HAP-1 (cell line): Measurements from ENCODE around the gene ASH1L.
A peak's percentile ranks its signal among the peaks of the same experiment; 100 is the strongest.
"Not testable (repeated sequence)": the region's sequence is repeated elsewhere in the genome, so short reads cannot be mapped to it uniquely, and the experiment has no call there.

ENCODE experiments used
- DNase-seq, 2 experiments: peaks; one replicate each; pipeline ENCODE4 v3.0.0-alpha.2; 2016 to 2020; ENCODE audit warnings: low spot score in 2 of 2
- H3K27me3 ChIP-seq: fragments of 250-450 bp; sonication (Bioruptor Pico); 2 replicates; pipeline ENCODE4 v1.5.1; 2020; ENCODE audit warnings: low read depth, mild to moderate bottlenecking, moderate library complexity
- H3K36me3 ChIP-seq: fragments of 250-450 bp; sonication (Bioruptor Pico); replicated peaks from 2 replicates; pipeline ENCODE4 v1.5.1; 2020; ENCODE audit warnings: mild to moderate bottlenecking
- H3K4me1 ChIP-seq: fragments of 250-450 bp; sonication (Bioruptor Pico); 2 replicates; pipeline ENCODE4 v1.5.1; 2020; ENCODE audit warnings: mild to moderate bottlenecking
- H3K4me3 ChIP-seq: fragments of 250-450 bp; sonication (Bioruptor Pico); 2 replicates; pipeline ENCODE4 v1.5.1; 2020; ENCODE audit warnings: mild to moderate bottlenecking, moderate library complexity
- H3K9me3 ChIP-seq: fragments of 250-450 bp; sonication (Bioruptor Pico); 2 replicates; pipeline ENCODE4 v1.5.1; 2020; ENCODE audit warnings: mild to moderate bottlenecking, moderate library complexity
- in situ Hi-C: fragments of 300-500 bp; cut with MboI; formaldehyde crosslinking; loops from 3 replicates; pipeline ENCODE4 v1.14.3; 2020; ENCODE audit warnings: low sequenced_read_pairs, inconsistent platforms, mixed read lengths

ASH1L gene, protein sequence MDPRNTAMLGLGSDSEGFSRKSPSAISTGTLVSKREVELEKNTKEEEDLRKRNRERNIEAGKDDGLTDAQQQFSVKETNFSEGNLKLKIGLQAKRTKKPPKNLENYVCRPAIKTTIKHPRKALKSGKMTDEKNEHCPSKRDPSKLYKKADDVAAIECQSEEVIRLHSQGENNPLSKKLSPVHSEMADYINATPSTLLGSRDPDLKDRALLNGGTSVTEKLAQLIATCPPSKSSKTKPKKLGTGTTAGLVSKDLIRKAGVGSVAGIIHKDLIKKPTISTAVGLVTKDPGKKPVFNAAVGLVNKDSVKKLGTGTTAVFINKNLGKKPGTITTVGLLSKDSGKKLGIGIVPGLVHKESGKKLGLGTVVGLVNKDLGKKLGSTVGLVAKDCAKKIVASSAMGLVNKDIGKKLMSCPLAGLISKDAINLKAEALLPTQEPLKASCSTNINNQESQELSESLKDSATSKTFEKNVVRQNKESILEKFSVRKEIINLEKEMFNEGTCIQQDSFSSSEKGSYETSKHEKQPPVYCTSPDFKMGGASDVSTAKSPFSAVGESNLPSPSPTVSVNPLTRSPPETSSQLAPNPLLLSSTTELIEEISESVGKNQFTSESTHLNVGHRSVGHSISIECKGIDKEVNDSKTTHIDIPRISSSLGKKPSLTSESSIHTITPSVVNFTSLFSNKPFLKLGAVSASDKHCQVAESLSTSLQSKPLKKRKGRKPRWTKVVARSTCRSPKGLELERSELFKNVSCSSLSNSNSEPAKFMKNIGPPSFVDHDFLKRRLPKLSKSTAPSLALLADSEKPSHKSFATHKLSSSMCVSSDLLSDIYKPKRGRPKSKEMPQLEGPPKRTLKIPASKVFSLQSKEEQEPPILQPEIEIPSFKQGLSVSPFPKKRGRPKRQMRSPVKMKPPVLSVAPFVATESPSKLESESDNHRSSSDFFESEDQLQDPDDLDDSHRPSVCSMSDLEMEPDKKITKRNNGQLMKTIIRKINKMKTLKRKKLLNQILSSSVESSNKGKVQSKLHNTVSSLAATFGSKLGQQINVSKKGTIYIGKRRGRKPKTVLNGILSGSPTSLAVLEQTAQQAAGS (N-terminal part only)

DNA sequence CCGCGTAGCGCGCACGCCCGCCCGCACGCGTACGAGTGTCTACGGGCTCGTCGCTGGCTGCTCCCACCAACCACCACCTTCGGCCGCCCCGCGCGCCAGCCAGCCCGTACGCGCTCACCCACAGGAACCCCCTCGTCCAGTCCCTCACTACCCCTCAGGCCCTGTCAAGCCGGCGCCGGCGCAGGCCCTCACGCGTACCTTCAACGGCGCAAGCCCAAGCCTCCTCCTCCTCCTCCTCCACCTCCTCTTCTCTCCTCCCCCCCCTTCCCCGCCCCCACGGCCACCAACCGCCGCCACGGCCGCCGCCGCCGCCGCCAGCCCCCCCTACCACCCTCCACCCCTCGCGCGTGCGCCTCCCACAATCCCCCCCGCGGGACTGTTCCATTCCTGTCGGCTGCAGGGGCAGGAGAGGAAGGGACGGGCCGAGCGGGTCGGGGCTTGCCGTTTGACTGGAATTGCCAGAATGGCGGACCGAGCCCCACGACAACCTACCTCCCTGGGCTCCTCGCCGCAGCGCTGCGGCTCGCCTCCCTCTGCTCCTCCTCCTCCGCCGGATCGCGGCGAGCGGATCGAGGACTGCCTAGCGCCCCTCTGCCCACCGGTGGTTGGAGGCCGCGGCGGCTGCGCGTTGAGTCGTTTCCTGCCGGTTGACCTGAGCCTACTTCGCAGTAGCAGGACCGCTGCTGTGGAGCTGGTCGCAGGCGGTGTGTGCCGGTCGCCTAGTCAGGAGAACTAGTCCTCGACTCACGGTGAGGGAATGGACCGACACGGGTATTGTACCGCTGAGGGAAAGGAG, at the start of gene ASH1L:
Gene ASH1L (minus strand): TSS at position 223 of the 796 bp plus-strand sequence. CDS start 41,284 bp downstream, outside the sequence.
- peaks cover 25% of the 10 kb centered on the region for H3K4me1 ChIP-seq

DNA sequence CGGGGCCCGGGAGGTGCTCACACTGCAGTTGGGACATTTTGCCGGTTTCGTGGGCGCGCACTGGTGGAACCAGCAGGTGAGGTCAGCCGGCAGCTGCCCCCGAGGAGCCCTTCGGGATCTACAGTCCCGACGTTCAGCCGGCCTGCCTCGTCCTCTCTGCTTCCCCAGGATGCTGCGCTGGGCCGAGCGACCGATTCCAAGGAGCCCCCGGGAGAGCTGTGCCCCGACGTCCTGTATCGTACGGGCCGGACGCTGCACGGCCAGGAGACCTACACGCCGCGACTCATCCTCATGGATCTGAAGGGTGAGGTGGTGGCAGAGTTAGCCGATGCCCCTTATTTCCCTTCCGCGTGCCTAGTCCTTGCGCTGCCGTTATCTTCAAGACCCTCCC, 47.6 kb upstream of the ASH1L start:
- H3K27me3 ChIP-seq, H3K9me3 ChIP-seq, H3K4me1 ChIP-seq, in situ Hi-C loops, DNase-seq: not testable (repeated sequence)
- peak overlapping the region; percentile 47 for H3K4me3 ChIP-seq
- H3K36me3 ChIP-seq, result peaks cover 17% of the 10 kb centered on the region

More for the DNA sequence above, at the start of gene ASH1L:
- H3K9me3 ChIP-seq, result no peaks in the 10 kb centered on the region; the same call in 1 of the 2 replicates
- in situ Hi-C loops, result no loop called here
- H3K4me3 ChIP-seq, result peak within 1 kb of the TSS; percentile 98
- 0 out of 2 replicates have a peak, but pooled peaks cover 3% of the 10 kb centered on the region for H3K36me3 ChIP-seq
- no peaks in the 10 kb centered on the region for H3K27me3 ChIP-seq
- peak; percentile 84 to 97 for DNase-seq

DNA sequence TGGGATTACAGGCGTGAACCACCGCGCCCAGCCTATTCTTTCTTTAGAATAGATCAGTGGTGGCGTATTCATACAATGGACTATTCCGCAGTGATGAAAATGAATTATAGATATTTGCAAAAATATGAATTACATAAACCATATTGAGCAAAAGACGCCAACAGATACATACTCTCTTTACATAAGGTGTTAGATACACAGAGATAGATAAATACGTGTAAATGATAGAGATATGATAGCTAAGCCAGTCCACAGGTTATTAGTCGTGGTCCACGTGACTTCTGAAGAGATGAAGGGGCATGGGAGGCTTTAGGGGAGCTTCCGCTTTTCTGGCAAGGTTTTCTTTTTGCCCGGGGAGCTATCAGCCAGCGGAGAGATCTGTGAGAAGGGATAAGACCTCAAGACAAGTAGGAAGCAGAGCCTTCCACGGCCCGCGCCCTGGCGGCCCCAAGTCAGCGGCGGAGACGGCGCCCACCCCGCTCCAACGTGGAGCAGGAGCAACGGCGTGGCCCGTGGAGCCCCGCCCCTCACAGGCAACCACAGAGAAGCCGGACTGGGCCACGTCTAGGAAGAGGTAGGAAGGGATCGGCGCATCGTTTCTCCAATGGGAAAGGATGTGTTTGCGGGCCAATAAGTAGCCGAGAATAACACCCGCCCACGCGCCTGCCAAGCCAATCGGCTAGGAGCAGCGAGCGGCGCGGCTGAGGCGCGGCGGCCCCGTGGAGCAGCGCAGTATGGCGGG, 47.1 kb upstream of the ASH1L start, which contains the start of gene MSTO1:
Gene MSTO1 (plus strand): TSS at position 704 of the 742 bp plus-strand sequence. CDS start 31 bp downstream, at position 735.
- DNase-seq, result peak; percentile 97 to 98
- H3K4me3 ChIP-seq, result peak within 1 kb of the TSS; percentile 47
- H3K4me1 ChIP-seq, result peaks cover 9% of the 10 kb centered on the region
- in situ Hi-C loops, result no loop called here
- H3K36me3 ChIP-seq, result peaks cover 14% of the 10 kb centered on the region
- H3K27me3 ChIP-seq, result no peaks in the 10 kb centered on the region
- no peaks in the 10 kb centered on the region for H3K9me3 ChIP-seq

DNA sequence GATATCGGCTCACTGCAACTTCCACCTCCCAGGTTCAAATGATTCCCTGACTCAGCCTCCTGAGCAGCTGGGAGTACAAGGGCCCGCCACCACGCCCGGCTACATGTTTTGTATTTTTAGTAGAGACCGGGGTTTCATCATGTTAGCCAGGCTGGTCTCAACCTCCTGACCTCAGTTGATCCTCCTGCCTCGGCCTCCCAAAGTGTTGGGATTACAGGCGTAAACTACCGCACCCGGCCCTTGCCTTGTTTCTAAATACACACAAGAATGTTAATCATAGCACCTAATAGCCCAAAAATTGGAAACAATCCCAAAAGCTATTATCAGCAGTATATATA, 46.3 kb upstream of the ASH1L start:
- Histone ChIP-seq H3K9me3 (no peaks in the 10 kb centered on the region), H3K4me1 (peaks cover 9% of the 10 kb centered on the region), H3K4me3 (no peak overlapping the region), H3K27me3 (no peaks in the 10 kb centered on the region), H3K36me3 (peaks cover 13% of the 10 kb centered on the region)
- in situ Hi-C loops, result no loop called here
- no peak for DNase-seq

DNA sequence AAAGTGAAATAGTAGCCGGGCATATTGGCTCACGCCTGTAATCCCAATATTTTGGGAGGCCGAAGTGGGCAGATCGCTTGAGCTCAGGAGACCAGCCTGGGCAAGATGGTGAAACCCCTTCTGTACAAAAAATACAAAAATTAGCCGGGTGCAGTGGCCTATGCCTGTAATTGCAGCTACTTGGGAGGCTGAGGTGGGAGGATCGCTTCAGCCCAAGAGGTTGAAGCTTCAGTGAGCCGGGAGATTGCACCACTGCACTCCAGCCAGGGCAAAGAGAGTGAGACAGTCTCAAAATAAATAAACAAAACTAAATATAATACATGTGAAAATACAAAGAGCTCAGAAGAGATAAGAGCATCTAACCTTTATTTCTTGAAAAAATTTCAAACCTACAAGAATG, 45.1 kb upstream of the ASH1L start:
- peak in 1 of 2 experiments; percentile 42 for DNase-seq
- H3K36me3 ChIP-seq, result peaks cover 7% of the 10 kb centered on the region
- no peaks in the 10 kb centered on the region for H3K27me3 ChIP-seq
- no peak overlapping the region for H3K4me3 ChIP-seq
- H3K9me3 ChIP-seq, result no peaks in the 10 kb centered on the region
- in situ Hi-C loops, result no loop called here
- H3K4me1 ChIP-seq, result peaks cover 9% of the 10 kb centered on the region

DNA sequence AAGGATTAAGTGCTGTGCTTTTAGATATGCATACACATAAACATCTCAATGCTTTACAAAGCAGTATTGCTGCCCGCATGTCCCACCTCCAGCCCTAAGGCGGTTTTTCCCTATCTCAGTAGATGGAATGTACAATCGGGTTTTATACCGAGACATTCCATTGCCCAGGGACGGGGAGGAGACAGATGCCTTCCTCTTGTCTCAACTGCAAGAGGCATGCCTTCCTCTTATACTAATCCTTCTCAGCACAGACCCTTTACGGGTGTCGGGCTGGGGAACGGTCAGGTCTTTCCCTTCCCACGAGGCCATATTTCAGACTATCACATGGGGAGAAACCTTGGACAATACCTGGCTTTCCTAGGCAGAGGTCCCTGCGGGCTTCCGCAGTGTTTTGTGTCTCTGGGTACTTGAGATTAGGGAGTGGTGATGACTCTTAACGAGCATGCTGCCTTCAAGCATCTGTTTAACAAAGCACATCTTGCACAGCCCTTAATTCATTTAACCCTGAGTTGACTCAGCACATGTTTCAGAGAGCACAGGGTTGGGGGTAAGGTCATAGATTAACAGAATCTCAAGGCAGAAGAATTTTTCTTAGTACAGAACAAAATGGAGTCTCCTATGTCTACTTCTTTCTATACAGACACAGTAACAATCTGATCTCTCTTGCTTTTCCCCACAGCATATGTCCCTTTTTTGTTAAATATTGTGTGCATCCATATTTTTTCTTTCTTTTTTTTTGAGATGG, 37.4 kb upstream of the ASH1L start:
- peaks cover 18% of the 10 kb centered on the region for H3K4me1 ChIP-seq
- H3K9me3 ChIP-seq, H3K4me3 ChIP-seq, H3K36me3 ChIP-seq, in situ Hi-C loops, H3K27me3 ChIP-seq: not testable (repeated sequence)
- DNase-seq, result peak in 1 of 2 experiments; percentile 67

DNA sequence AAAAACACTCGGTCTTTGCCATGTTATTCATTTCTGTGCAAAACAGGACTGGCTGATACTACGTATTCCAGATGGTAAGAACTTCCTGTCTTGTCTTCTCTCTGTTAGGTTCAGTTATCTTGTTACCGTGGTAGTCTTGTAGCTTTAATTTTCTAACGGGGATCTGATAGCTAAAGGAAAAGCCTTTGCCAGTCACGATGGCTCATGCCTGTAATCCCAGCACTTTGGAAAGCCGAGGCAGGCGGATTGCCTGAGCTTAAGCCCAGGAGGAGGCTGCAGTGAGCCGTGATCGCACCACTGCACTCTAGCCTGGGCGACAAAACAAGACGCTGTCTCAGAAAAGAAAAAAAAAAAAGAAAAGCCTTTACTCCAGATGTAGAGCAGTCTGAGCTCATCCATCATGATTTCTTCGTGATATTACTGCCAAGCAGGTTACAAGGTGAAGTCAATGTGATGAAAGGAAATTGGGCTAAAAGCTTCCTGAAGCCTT, 36.3 kb upstream of the ASH1L start:
- H3K4me3 ChIP-seq, result no peak overlapping the region; the same call in 1 of the 2 replicates
- DNase-seq, result peak; percentile 50 to 74
- H3K27me3 ChIP-seq, result no peaks in the 10 kb centered on the region
- H3K36me3 ChIP-seq, result no peaks in the 10 kb centered on the region
- H3K4me1 ChIP-seq, result peaks cover 18% of the 10 kb centered on the region
- in situ Hi-C loops, result no loop called here
- no peaks in the 10 kb centered on the region for H3K9me3 ChIP-seq

DNA sequence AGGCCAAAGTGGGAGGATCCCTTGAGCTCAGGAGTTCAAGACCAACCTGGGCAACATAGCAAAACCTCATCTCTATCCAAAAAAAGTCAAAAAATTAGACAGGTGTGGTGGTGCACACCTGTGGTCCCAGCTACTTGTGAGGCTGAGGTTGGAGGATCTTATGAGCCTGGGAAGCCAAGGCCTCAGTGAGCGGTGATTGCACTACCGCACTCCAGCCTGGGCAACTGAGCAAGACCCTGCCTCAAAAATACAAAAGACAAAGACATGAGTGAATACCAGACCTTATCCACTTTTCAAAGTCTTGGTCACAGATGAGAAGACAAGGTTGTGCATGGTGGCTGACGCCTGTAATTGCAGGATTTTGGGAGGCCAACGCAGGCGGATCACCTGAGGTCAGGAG, 34.3 kb upstream of the ASH1L start:
- Histone ChIP-seq H3K9me3 (no peaks in the 10 kb centered on the region), H3K27me3 (no peaks in the 10 kb centered on the region), H3K36me3 (no peaks in the 10 kb centered on the region), H3K4me1 (peaks cover 18% of the 10 kb centered on the region), H3K4me3 (no peak overlapping the region)
- in situ Hi-C loops, result no loop called here
- no peak for DNase-seq

DNA sequence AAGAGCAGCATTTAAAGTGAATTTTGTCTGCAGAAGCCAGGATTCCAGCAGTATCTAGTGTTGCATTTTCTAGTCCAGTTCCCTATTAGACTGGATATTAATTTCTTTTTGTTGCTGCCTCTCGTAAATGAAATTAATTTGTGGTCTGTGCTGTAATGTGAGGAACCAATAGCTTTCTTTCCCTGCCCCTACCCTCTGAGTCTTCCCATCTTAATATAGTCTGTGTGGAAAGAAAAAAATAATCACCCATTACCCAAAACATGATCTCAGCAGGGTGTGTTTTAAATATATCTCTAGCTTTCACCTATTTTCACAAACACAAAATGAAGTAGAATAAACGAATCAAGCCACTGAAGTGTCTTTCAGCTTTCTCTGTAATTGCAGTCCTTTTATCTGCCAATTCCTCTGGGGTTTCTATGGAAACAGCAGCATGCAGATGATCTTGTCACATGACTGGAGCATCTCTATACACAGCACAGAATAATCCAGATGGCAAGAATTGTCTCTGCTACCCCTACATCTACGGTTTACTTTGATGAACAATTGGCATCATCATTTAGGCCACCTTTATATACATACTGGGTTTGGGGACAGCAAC, 33.4 kb upstream of the ASH1L start:
- in situ Hi-C loops, DNase-seq, H3K9me3 ChIP-seq, H3K36me3 ChIP-seq, H3K27me3 ChIP-seq, H3K4me3 ChIP-seq: not testable (repeated sequence)
- peaks cover 18% of the 10 kb centered on the region for H3K4me1 ChIP-seq

DNA sequence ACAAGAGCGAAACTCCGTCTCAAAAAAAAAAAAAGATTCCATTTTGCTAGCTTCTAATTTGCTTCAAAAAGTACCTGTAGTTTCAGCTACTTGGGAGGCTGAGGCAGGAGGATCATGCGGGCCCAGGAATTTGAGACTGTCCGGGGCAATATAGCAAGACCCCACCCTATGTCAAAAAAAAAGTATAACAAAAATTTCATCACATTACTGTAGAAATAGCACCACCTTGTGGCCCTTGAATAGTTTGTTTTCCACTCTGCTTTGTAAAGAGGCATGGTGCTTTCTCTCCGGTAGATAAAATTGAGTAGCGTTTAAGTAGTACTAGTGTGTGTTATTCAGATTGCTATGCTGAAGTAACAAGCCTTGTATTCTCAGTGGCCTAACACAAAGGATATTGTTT, 29.2 kb upstream of the ASH1L start:
- H3K27me3 ChIP-seq, result no peaks in the 10 kb centered on the region
- no peaks in the 10 kb centered on the region for H3K36me3 ChIP-seq
- in situ Hi-C loops, result no loop called here
- H3K4me3 ChIP-seq, result no peak overlapping the region
- H3K9me3 ChIP-seq, result no peaks in the 10 kb centered on the region
- peak; percentile 42 to 54 for DNase-seq
- H3K4me1 ChIP-seq, result peaks cover 7% of the 10 kb centered on the region

DNA sequence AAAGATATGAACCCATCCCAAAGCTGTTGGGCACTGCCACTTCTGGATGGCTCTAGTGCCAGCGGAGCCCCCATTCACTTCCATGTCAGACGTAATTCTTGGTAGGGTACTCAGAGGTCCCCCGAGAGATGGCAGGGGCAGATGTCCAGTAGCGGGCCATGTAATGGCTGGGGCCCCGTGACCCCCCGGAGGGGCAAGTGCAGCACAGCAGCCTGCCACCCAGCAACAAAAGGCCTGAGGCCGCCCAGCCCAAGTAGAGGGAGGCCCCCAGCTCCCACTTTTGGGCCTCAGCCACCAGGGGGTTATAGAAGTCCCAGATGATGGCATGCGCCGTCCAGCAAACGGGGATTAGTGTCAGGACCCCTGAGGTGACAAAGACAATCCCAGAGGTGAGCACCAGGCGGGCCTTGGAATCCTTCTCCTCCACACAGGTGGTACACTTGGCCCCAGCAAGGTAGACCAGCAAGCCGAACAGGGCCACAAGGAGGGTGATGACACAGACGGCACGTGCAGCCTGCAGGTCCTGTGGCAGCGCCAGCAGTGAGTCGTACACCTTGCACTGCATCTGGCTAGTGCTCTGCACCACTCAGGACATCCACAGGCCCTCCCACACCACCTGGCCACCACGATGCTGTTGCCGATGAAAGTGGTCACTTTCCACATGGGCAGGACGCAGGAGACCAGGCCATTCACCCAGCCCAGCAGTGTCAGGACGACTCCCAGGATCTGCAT, 28.1 kb upstream of the ASH1L start:
- H3K9me3 ChIP-seq, DNase-seq, H3K36me3 ChIP-seq, H3K4me1 ChIP-seq, H3K4me3 ChIP-seq, H3K27me3 ChIP-seq, in situ Hi-C loops: not testable (repeated sequence)
